ENCODE data around the gene SMAP1. TPM values are rescaled to one million over a fixed set of nuclear protein-coding genes. Genes with fewer than 3 reads are reported as not detected.

The SMAP1 gene
- total RNA-seq, 1 experiment from 2014 or later, result 3.5 TPM

- ATAC-seq (no peak), DNase-seq (ENCODE audit: low read depth, low spot score) (no peak)
- Histone ChIP-seq H3K9ac (ENCODE audit: low read length) (no peak overlapping the region), H3K4me1 (ENCODE audit: control insufficient read depth in 1 of 2, insufficient read depth in 2 of 2, low read length in 2 of 2) (no peaks in the 10 kb centered on the region), H3K9me2 (ENCODE audit: insufficient read depth) (no peaks in the 10 kb centered on the region), H3K27me3 (ENCODE audit: insufficient read depth, low read length) (no peaks in the 10 kb centered on the region), H3K4me3 (replicated peaks in 1 of 2; ENCODE audit: low read depth in 1 of 2, low read length in 2 of 2) (no peak overlapping the region), H4K20me1 (ENCODE audit: insufficient read depth) (no peaks in the 10 kb centered on the region), H3K9me3 (ENCODE audit: control insufficient read depth in 1 of 2, insufficient read depth in 1 of 2, low read depth in 1 of 2, low read length in 2 of 2) (no peaks in the 10 kb centered on the region), H3K36me3 (ENCODE audit: control insufficient read depth in 1 of 2, insufficient read depth in 2 of 2, low read length in 2 of 2) (no peaks in the 10 kb centered on the region), H3K27ac (ENCODE audit: low read depth, low read length) (no peak overlapping the region), H3K4me2 (ENCODE audit: low read length) (no peak overlapping the region), H3K79me2 (ENCODE audit: insufficient read depth, low read length) (no peaks in the 10 kb centered on the region), H2AFZ (ENCODE audit: low read depth, low read length, poor library complexity, severe bottlenecking) (no peak overlapping the region)
- intact Hi-C loops (cut with micrococcal nuclease), result no loop called here
- CTCF ChIA-PET, result no interaction called here
- RAD21 ChIA-PET (ENCODE audit: low non-redundant PET in 1 of 2, low total read pairs in 2 of 2, uncharacterized antibody in 2 of 2, unreplicated experiment in 2 of 2), result no interaction called here
- POLR2A ChIA-PET, result interaction anchor here (0.7 kb wide), 1 partner anchor 9 kb away, joined by 3 read pairs; no protein-coding TSS in a partner anchor
- TF ChIP-seq POLR2AphosphoS5 (IDR thresholded peaks at IDR 0.05; ENCODE audit: low read depth, low read length) (no peak), EZH2phosphoT487 (IDR thresholded peaks at IDR 0.05; ENCODE audit: borderline replicate concordance) (no peak), SP1 (IDR thresholded peaks at IDR 0.05; ENCODE audit: low read depth) (no peak), RAD21 (IDR thresholded peaks at IDR 0.05; ENCODE audit: low read depth) (no peak), FOSL1 (IDR thresholded peaks at IDR 0.05; ENCODE audit: low read depth) (no peak), SIN3A (IDR thresholded peaks at IDR 0.05; ENCODE audit: low read depth) (no peak), ATF3 (IDR thresholded peaks at IDR 0.05) (no peak), ZFX (IDR thresholded peaks at IDR 0.05) (no peak), CEBPB (IDR thresholded peaks at IDR 0.05; ENCODE audit: low read depth) (no peak), POLR2A (IDR thresholded peaks at IDR 0.05; ENCODE audit: borderline replicate concordance, extremely low read depth, insufficient read depth, insufficient read length) (no peak), YY1 (IDR thresholded peaks at IDR 0.05; ENCODE audit: extremely low read depth, insufficient replicate concordance, low read depth, low read length) (no peak), REST (IDR thresholded peaks at IDR 0.05; ENCODE audit: low read depth) (no peak), EZH2 (IDR thresholded peaks at IDR 0.05) (no peak)
- TF ChIP-seq, protein P1, sequence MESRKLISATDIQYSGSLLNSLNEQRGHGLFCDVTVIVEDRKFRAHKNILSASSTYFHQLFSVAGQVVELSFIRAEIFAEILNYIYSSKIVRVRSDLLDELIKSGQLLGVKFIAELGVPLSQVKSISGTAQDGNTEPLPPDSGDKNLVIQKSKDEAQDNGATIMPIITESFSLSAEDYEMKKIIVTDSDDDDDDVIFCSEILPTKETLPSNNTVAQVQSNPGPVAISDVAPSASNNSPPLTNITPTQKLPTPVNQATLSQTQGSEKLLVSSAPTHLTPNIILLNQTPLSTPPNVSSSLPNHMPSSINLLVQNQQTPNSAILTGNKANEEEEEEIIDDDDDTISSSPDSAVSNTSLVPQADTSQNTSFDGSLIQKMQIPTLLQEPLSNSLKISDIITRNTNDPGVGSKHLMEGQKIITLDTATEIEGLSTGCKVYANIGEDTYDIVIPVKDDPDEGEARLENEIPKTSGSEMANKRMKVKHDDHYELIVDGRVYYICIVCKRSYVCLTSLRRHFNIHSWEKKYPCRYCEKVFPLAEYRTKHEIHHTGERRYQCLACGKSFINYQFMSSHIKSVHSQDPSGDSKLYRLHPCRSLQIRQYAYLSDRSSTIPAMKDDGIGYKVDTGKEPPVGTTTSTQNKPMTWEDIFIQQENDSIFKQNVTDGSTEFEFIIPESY (IDR thresholded peaks at IDR 0.05; ENCODE audit: extremely low read depth, insufficient replicate concordance, low read length), result no peak
- no TSS peak for BruUV-seq (replicated peaks)
These were observed 166.8 kb downstream of the SMAP1 start for GRCh38 chr6:70834520-70834919.
